ENCODE data around the gene DGLUCY.

The DGLUCY gene

DNA sequence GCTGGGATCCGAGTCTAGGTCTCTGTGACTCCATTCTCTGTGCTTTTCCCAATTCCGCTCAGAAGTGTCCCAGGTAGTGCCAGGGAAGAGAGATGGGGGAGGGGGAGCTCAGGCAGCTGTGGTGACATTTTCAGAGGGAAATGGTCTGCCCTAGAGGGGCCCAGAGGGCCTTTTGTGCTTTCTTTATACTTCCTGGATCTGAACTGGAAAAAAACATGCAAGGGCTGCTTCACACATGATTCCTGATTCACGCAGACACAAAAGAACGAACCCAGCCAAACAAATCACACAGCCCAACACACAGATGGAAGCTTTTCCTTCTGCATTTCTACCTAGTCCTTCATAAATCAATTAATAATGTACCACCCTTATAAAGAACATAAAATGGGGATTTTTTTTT is 104.1 kb downstream of the DGLUCY start:
- Histone ChIP-seq H3K36me3 (ENCODE audit: control insufficient read depth in 1 of 2, insufficient read depth in 2 of 2, low read length in 2 of 2) (peaks cover 2 to 4% of the 10 kb centered on the region in 2 experiments), H3K4ac (ENCODE audit: low read depth, low read length) (no peak overlapping the region), H3K9ac (ENCODE audit: low read length) (no peak overlapping the region), H3K27me3 (ENCODE audit: insufficient read depth, low read length) (no peaks in the 10 kb centered on the region), H3K4me2 (ENCODE audit: low read length) (no peak overlapping the region), H4K12ac (ENCODE audit: low read depth, low read length) (no peak overlapping the region), H3K14ac (ENCODE audit: low read length) (no peak overlapping the region), H3K4me1 (ENCODE audit: control insufficient read depth in 1 of 2, insufficient read depth in 2 of 2, low read length in 2 of 2) (peaks cover 4% of the 10 kb centered on the region in 2 experiments), H2BK120ac (ENCODE audit: insufficient read depth, low read length, poor library complexity) (no peak overlapping the region), H2BK5ac (ENCODE audit: low read depth, low read length, poor library complexity) (no peak overlapping the region), H4K91ac (ENCODE audit: low read depth, low read length) (no peak overlapping the region), H3K27ac (ENCODE audit: low read depth, low read length) (no peak overlapping the region), H3K79me2 (ENCODE audit: control insufficient read depth, insufficient read depth, low read length, poor library complexity) (no peaks in the 10 kb centered on the region), H3K9me3 (ENCODE audit: insufficient read depth, low read depth, low read length) (no peaks in the 10 kb centered on the region), H3K18ac (ENCODE audit: low read length) (no peak overlapping the region), H3K4me3 (ENCODE audit: low read depth, low read length) (no peak overlapping the region), H3K79me1 (ENCODE audit: low read length) (no peaks in the 10 kb centered on the region), H2BK12ac (ENCODE audit: low read length) (no peak overlapping the region), H2AK5ac (ENCODE audit: low read length) (no peak overlapping the region), H3K23ac (ENCODE audit: low read length) (no peak overlapping the region), H2AFZ (ENCODE audit: insufficient read depth, low read length, poor library complexity) (no peak overlapping the region), H4K8ac (ENCODE audit: low read depth, low read length) (no peak overlapping the region)
- no CpG with 5 or more reads among the region's 4 CpGs for WGBS (ENCODE audit: extremely low coverage, insufficient coverage, insufficient read length)
- DNase-seq = no peak

DNA sequence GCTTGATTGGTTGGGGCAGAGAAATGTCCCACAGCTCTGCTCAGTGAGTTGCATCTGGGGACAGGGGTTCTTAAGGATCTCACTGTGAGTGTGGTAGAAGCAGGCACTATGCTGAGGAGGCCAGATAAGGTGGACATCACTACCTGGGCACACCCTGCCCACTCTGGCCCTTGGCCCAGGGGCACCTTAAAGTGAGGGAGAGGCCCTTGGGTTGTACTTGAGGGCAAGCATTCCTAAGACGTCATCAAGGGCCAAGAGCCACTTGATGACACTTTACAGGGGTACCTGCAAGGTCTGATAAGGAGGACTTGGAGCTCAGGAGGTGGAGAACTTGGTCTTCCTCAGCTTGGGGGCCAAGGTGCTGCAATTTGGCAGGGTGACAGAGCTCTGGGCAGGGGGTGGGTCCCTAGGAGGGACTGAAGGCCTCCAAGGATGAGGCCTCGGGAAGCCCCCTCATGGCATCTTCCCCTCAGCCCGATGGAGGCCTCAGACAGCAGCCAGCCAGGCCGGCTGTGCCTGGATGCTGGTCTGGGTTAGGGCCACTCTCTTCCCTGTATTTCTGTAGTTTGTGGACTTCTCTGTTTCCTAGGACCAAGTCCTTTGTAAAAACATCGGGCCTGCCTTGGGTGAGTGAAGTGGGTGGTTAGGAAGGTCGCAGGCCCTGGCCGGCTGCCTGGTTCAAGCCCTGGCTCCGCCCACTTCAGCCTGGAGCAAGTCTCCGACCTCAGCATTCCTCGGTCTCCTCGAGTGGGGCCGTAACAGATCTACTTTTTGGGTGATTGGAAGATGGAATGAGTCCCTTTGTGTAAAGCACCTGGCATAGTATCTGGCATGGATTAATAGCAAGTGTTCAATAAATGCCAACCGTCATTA is 105.9 kb downstream of the DGLUCY start:
- DNase-seq = no peak
- Histone ChIP-seq H2BK5ac (ENCODE audit: low read depth, low read length, poor library complexity) (no peak overlapping the region), H4K91ac (ENCODE audit: low read depth, low read length) (no peak overlapping the region), H4K12ac (ENCODE audit: low read depth, low read length) (no peak overlapping the region), H3K9me3 (ENCODE audit: insufficient read depth, low read depth, low read length) (no peaks in the 10 kb centered on the region), H3K23ac (ENCODE audit: low read length) (no peak overlapping the region), H3K79me2 (ENCODE audit: control insufficient read depth, insufficient read depth, low read length, poor library complexity) (no peaks in the 10 kb centered on the region), H3K4me2 (ENCODE audit: low read length) (no peak overlapping the region), H3K36me3 (ENCODE audit: control insufficient read depth in 1 of 2, insufficient read depth in 2 of 2, low read length in 2 of 2) (peaks cover 2 to 6% of the 10 kb centered on the region in 2 experiments), H3K4me1 (ENCODE audit: control insufficient read depth in 1 of 2, insufficient read depth in 2 of 2, low read length in 2 of 2) (peaks cover 4% of the 10 kb centered on the region in 2 experiments), H3K27me3 (ENCODE audit: insufficient read depth, low read length) (no peaks in the 10 kb centered on the region), H3K9ac (ENCODE audit: low read length) (no peak overlapping the region), H3K79me1 (ENCODE audit: low read length) (no peaks in the 10 kb centered on the region), H2AK5ac (ENCODE audit: low read length) (no peak overlapping the region), H3K18ac (ENCODE audit: low read length) (no peak overlapping the region), H3K4me3 (ENCODE audit: low read depth, low read length) (no peak overlapping the region), H2BK120ac (ENCODE audit: insufficient read depth, low read length, poor library complexity) (no peak overlapping the region), H2BK12ac (ENCODE audit: low read length) (no peak overlapping the region), H4K8ac (ENCODE audit: low read depth, low read length) (no peak overlapping the region), H3K27ac (ENCODE audit: low read depth, low read length) (no peak overlapping the region), H2AFZ (ENCODE audit: insufficient read depth, low read length, poor library complexity) (no peak overlapping the region), H3K14ac (ENCODE audit: low read length) (no peak overlapping the region), H3K4ac (ENCODE audit: low read depth, low read length) (no peak overlapping the region)
- WGBS (ENCODE audit: extremely low coverage, insufficient coverage, insufficient read length) = no CpG with 5 or more reads among the region's 13 CpGs

GRCh38 chr14:91220581-91221000 is 106.7 kb downstream of the DGLUCY start:
- Histone ChIP-seq H2BK5ac (ENCODE audit: low read depth, low read length, poor library complexity) (no peak overlapping the region), H3K27ac (ENCODE audit: low read depth, low read length) (no peak overlapping the region), H2AFZ (ENCODE audit: insufficient read depth, low read length, poor library complexity) (no peak overlapping the region), H3K27me3 (ENCODE audit: insufficient read depth, low read length) (no peaks in the 10 kb centered on the region), H3K9ac (ENCODE audit: low read length) (no peak overlapping the region), H2BK120ac (ENCODE audit: insufficient read depth, low read length, poor library complexity) (no peak overlapping the region), H4K91ac (ENCODE audit: low read depth, low read length) (no peak overlapping the region), H3K79me1 (ENCODE audit: low read length) (no peaks in the 10 kb centered on the region), H3K23ac (ENCODE audit: low read length) (no peak overlapping the region), H3K36me3 (ENCODE audit: control insufficient read depth in 1 of 2, insufficient read depth in 2 of 2, low read length in 2 of 2) (peaks cover 2 to 6% of the 10 kb centered on the region in 2 experiments), H2BK12ac (ENCODE audit: low read length) (no peak overlapping the region), H3K79me2 (ENCODE audit: control insufficient read depth, insufficient read depth, low read length, poor library complexity) (no peaks in the 10 kb centered on the region), H3K9me3 (ENCODE audit: insufficient read depth, low read depth, low read length) (no peaks in the 10 kb centered on the region), H2AK5ac (ENCODE audit: low read length) (no peak overlapping the region), H3K4me2 (ENCODE audit: low read length) (no peak overlapping the region), H4K8ac (ENCODE audit: low read depth, low read length) (no peak overlapping the region), H3K4me1 (ENCODE audit: control insufficient read depth in 1 of 2, insufficient read depth in 2 of 2, low read length in 2 of 2) (peaks cover 4% of the 10 kb centered on the region in 2 experiments), H3K4me3 (ENCODE audit: low read depth, low read length) (no peak overlapping the region), H3K18ac (ENCODE audit: low read length) (no peak overlapping the region), H4K12ac (ENCODE audit: low read depth, low read length) (no peak overlapping the region), H3K4ac (ENCODE audit: low read depth, low read length) (no peak overlapping the region), H3K14ac (ENCODE audit: low read length) (no peak overlapping the region)
- no peak for DNase-seq
- WGBS (ENCODE audit: extremely low coverage, insufficient coverage, insufficient read length) = no CpG with 5 or more reads among the region's 9 CpGs

DNA sequence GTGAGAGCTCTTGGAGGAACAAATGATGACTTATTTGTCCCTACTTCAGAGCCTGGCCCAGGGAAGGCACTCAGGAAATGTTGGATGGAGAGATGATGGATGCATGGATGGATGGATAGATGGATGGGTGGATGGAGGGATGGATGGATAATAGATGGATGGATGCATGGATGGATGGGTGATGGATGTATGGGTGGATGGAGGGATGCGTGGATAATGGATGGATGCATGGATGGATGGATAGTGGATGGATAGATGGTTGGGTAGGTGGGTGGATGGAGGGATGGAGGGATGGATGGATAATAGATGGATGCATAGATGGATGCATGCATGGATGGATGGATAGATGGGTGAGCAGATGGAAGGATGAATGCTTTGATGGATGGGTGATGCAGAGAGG is 107.4 kb downstream of the DGLUCY start:
- Histone ChIP-seq H3K79me1 (ENCODE audit: low read length) (no peaks in the 10 kb centered on the region), H3K27ac (ENCODE audit: low read depth, low read length) (no peak overlapping the region), H3K4me2 (ENCODE audit: low read length) (no peak overlapping the region), H3K36me3 (ENCODE audit: control insufficient read depth in 1 of 2, insufficient read depth in 2 of 2, low read length in 2 of 2) (peaks cover 0 to 6% of the 10 kb centered on the region in 2 experiments), H2BK12ac (ENCODE audit: low read length) (no peak overlapping the region), H3K4ac (ENCODE audit: low read depth, low read length) (no peak overlapping the region), H3K18ac (ENCODE audit: low read length) (no peak overlapping the region), H3K9ac (ENCODE audit: low read length) (no peak overlapping the region), H4K12ac (ENCODE audit: low read depth, low read length) (no peak overlapping the region), H3K14ac (ENCODE audit: low read length) (no peak overlapping the region), H4K8ac (ENCODE audit: low read depth, low read length) (no peak overlapping the region), H2AFZ (ENCODE audit: insufficient read depth, low read length, poor library complexity) (no peak overlapping the region), H2AK5ac (ENCODE audit: low read length) (no peak overlapping the region), H3K27me3 (ENCODE audit: insufficient read depth, low read length) (no peaks in the 10 kb centered on the region), H3K79me2 (ENCODE audit: control insufficient read depth, insufficient read depth, low read length, poor library complexity) (no peaks in the 10 kb centered on the region), H3K9me3 (ENCODE audit: insufficient read depth, low read depth, low read length) (no peaks in the 10 kb centered on the region), H3K4me1 (ENCODE audit: control insufficient read depth in 1 of 2, insufficient read depth in 2 of 2, low read length in 2 of 2) (peaks cover 4% of the 10 kb centered on the region in 2 experiments), H2BK120ac (ENCODE audit: insufficient read depth, low read length, poor library complexity) (no peak overlapping the region), H4K91ac (ENCODE audit: low read depth, low read length) (no peak overlapping the region), H3K4me3 (ENCODE audit: low read depth, low read length) (no peak overlapping the region), H2BK5ac (ENCODE audit: low read depth, low read length, poor library complexity) (no peak overlapping the region), H3K23ac (ENCODE audit: low read length) (no peak overlapping the region)
- no peak for DNase-seq
- 100% methylated on average over 1 of the region's 1 CpG for WGBS (ENCODE audit: extremely low coverage, insufficient coverage, insufficient read length)

Measured in trophoblast cell (in vitro differentiated cells and primary cell).